GM10248 (cell line): ENCODE data around the gene GPR151.

Experiments used
- CTCF ChIA-PET: fragments of 300-600 bp; sonication (Branson Sonifier 250); formaldehyde crosslinking; extraction: SDS; loops from one replicate; lab custom pipeline; 2021; ENCODE audit warnings: antibody characterized with exemption; lab: Yijun Ruan, JAX
- POLR2A ChIA-PET: fragments of 350-650 bp; sonication (Branson Sonifier 250); formaldehyde crosslinking; extraction: SDS; loops from one replicate; lab custom pipeline; 2020; ENCODE audit warnings: antibody characterized with exemption; lab: Yijun Ruan, JAX
- DNase-seq: peaks from one replicate; pipeline ENCODE4 v3.0.0; 2012; ENCODE audit errors: extremely low spot score
- CTCF ChIP-seq: IDR thresholded peaks from 2 replicates; pipeline ENCODE4 v1.5.1; 2012; ENCODE audit warnings: mild to moderate bottlenecking, low read depth; ENCODE audit errors: extremely low read depth, missing control alignments, control extremely low read depth

The GPR151 gene

GRCh38 chr5:146467760-146468159, 48.2 kb downstream of the GPR151 start:
- DNase-seq: no peak
- no peak for TF ChIP-seq CTCF
- ChIA-PET POLR2A (no interaction called here), CTCF (interaction anchor here (0.8 to 1.1 kb wide), 5 partner anchors 9 to 26 kb away, joined by 3 to 6 read pairs (median 3); no protein-coding TSS in a partner anchor)

- ChIA-PET CTCF (interaction anchor here (0.8 to 1.1 kb wide), 4 partner anchors 8 to 27 kb away, joined by 3 to 4 read pairs (median 3); no protein-coding TSS in a partner anchor), POLR2A (no interaction called here)
- peak; percentile 26 for TF ChIP-seq CTCF
- no peak for DNase-seq
These were observed 49.3 kb downstream of the GPR151 start for GRCh38 chr5:146466521-146467349.

DNA sequence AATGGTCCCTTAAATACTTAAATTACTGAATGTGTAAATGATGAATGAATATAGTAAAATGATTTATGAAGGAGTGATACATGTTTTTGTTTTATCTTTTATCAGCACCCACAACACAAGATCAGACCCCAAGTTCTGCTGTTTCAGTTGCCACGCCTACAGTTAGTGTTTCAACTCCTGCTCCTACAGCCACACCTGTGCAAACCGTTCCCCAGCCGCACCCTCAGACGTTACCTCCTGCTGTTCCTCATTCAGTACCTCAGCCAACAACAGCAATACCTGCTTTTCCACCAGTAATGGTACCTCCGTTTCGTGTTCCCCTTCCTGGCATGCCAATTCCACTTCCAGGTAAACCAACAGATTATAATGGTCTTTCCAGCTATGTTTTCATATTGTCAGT, 52.5 kb downstream of the GPR151 start:
- CTCF ChIA-PET: interaction anchor here (1.1 to 2.0 kb wide), 2 partner anchors 11 to 15 kb away, joined by 3 to 5 read pairs; no protein-coding TSS in a partner anchor
- no peak for TF ChIP-seq CTCF
- POLR2A ChIA-PET: no interaction called here
- no peak for DNase-seq
